Neuron (in vitro differentiated cells): ENCODE measurements around the gene GABRP.

Experiments
- H2AFZ ChIP-seq: one replicate; pipeline ENCODE4 v1.6.1; 2013; ENCODE audit warnings: low read depth, mild to moderate bottlenecking, inconsistent platforms, low read length, moderate library complexity
- H3K27me3 ChIP-seq: one replicate; pipeline ENCODE4 v1.6.1; 2013; ENCODE audit warnings: low read length; ENCODE audit not compliant: insufficient read depth
- H3K36me3 ChIP-seq: one replicate; pipeline ENCODE4 v1.6.1; 2013; ENCODE audit warnings: low read length; ENCODE audit not compliant: insufficient read depth
- H3K4me1 ChIP-seq: one replicate; pipeline ENCODE4 v1.6.1; 2013; ENCODE audit warnings: low read length; ENCODE audit not compliant: insufficient read depth
- H3K4me3 ChIP-seq: 2 replicates; pipeline ENCODE4 v1.5.1; 2013; ENCODE audit warnings: mild to moderate bottlenecking, low read length, moderate library complexity
- H3K9me3 ChIP-seq: one replicate; pipeline ENCODE4 v1.6.1; 2013; ENCODE audit warnings: low read length

The GABRP gene, protein sequence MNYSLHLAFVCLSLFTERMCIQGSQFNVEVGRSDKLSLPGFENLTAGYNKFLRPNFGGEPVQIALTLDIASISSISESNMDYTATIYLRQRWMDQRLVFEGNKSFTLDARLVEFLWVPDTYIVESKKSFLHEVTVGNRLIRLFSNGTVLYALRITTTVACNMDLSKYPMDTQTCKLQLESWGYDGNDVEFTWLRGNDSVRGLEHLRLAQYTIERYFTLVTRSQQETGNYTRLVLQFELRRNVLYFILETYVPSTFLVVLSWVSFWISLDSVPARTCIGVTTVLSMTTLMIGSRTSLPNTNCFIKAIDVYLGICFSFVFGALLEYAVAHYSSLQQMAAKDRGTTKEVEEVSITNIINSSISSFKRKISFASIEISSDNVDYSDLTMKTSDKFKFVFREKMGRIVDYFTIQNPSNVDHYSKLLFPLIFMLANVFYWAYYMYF

GRCh38 chr5:170783498-170784247, at the start of gene GABRP:
Gene GABRP (plus strand): TSS chr5:170783725. CDS start chr5:170788616, 4,891 bp downstream.
- Histone ChIP-seq H3K36me3 (no peaks in the 10 kb centered on the region), H2AFZ (no peak within 1 kb of the TSS), H3K27me3 (no peaks in the 10 kb centered on the region), H3K9me3 (no peaks in the 10 kb centered on the region), H3K4me1 (peaks cover 6% of the 10 kb centered on the region), H3K4me3 (no peak within 1 kb of the TSS)

GRCh38 chr5:170736966-170737365, 46.6 kb upstream of the GABRP start:
- Histone ChIP-seq H3K27me3 (no peaks in the 10 kb centered on the region), H3K4me1 (no peaks in the 10 kb centered on the region), H3K36me3 (no peaks in the 10 kb centered on the region), H2AFZ (no peak overlapping the region), H3K9me3 (no peaks in the 10 kb centered on the region), H3K4me3 (no peak overlapping the region)

GRCh38 chr5:170737591-170737990, 45.9 kb upstream of the GABRP start:
- Histone ChIP-seq H3K36me3 (no peaks in the 10 kb centered on the region), H3K4me1 (no peaks in the 10 kb centered on the region), H3K27me3 (no peaks in the 10 kb centered on the region), H3K4me3 (no peak overlapping the region), H2AFZ (no peak overlapping the region), H3K9me3 (no peaks in the 10 kb centered on the region)

DNA sequence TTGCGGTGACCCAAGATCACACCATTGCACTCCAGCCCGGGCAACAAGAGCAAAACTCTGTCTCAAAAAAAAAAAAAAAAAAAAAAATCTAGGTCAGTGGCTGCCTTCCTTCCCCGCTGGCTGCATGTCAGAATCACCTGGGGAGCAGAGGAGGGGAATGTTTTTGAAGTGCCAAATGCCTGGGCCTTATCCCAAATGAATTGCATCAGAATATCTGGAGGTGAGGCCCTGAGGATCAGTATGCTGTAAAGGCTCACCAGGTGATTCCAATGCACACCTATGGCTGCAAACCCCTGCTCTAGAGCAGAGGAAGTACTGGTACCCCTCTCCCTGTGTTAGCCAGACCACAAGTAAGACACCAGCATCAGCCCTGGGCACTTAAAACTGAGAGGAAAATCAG, 44.7 kb upstream of the GABRP start:
- no peaks in the 10 kb centered on the region for H3K4me1 ChIP-seq

DNA sequence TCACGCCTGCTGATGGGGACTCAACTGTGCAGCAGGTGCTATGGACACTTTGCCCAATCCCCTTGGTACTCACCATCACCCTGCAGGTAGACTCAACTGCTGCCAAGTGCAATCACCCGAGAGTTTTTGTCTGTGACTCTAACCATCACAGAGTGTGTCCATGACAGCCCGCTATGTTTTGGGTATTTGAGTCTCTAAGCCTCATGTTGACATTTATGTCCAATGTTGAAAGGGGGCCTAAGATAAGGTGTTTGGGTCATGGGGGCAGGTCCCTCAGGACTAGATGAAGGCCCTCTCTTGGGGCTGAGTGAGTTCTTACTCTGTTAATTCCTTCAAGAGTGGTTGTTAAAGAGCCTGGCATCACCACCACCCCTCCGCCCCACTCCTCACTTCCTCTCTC, 44.1 kb upstream of the GABRP start:
- Histone ChIP-seq H3K27me3 (peaks cover 4% of the 10 kb centered on the region), H3K36me3 (no peaks in the 10 kb centered on the region), H3K4me1 (no peaks in the 10 kb centered on the region), H3K4me3 (no peak overlapping the region), H3K9me3 (no peaks in the 10 kb centered on the region), H2AFZ (no peak overlapping the region)

More for the DNA sequence above, 44.7 kb upstream of the GABRP start:
- Histone ChIP-seq H2AFZ (no peak overlapping the region), H3K36me3 (no peaks in the 10 kb centered on the region), H3K9me3 (no peaks in the 10 kb centered on the region), H3K4me3 (no peak overlapping the region), H3K27me3 (peaks cover 2% of the 10 kb centered on the region)

GRCh38 chr5:170740551-170741205, 42.8 kb upstream of the GABRP start:
- Histone ChIP-seq H3K27me3 (peaks cover 4% of the 10 kb centered on the region), H3K4me3 (no peak overlapping the region), H2AFZ (no peak overlapping the region), H3K9me3 (no peaks in the 10 kb centered on the region), H3K36me3 (no peaks in the 10 kb centered on the region), H3K4me1 (peaks cover 6% of the 10 kb centered on the region)

GRCh38 chr5:170741801-170742200, 41.7 kb upstream of the GABRP start:
- no peaks in the 10 kb centered on the region for H3K9me3 ChIP-seq
- H3K4me1 ChIP-seq = peaks cover 14% of the 10 kb centered on the region
- no peak overlapping the region for H2AFZ ChIP-seq
- H3K4me3 ChIP-seq = no peak overlapping the region
- no peaks in the 10 kb centered on the region for H3K36me3 ChIP-seq
- H3K27me3 ChIP-seq = peaks cover 4% of the 10 kb centered on the region

DNA sequence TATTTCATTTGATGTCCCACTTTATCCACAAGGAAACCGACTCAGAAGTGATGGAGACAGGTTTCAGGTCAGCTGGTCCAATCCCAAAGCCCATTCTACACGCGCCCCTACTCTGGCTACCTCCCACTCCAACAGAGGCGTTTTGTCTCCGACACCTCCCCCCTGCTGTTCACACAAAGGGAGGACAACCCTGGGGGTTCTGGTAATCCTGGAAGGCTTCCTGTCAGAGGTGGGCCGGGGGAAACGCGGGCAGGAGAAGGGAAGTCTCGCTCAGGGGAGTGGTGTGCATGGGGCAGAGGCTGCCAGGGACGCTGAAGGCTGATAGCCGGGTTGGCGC, 39.7 kb upstream of the GABRP start:
- H3K4me1 ChIP-seq = peaks cover 14% of the 10 kb centered on the region
- H3K36me3 ChIP-seq = no peaks in the 10 kb centered on the region
- no peaks in the 10 kb centered on the region for H3K9me3 ChIP-seq
- no peak overlapping the region for H3K4me3 ChIP-seq
- H2AFZ ChIP-seq = no peak overlapping the region
- H3K27me3 ChIP-seq = peaks cover 4% of the 10 kb centered on the region

GRCh38 chr5:170745481-170746071, 37.9 kb upstream of the GABRP start:
- H3K4me1 ChIP-seq = peaks cover 14% of the 10 kb centered on the region
- H3K9me3 ChIP-seq = no peaks in the 10 kb centered on the region
- no peaks in the 10 kb centered on the region for H3K36me3 ChIP-seq
- H3K4me3 ChIP-seq = no peak overlapping the region
- peaks cover 4% of the 10 kb centered on the region for H3K27me3 ChIP-seq
- H2AFZ ChIP-seq = no peak overlapping the region

DNA sequence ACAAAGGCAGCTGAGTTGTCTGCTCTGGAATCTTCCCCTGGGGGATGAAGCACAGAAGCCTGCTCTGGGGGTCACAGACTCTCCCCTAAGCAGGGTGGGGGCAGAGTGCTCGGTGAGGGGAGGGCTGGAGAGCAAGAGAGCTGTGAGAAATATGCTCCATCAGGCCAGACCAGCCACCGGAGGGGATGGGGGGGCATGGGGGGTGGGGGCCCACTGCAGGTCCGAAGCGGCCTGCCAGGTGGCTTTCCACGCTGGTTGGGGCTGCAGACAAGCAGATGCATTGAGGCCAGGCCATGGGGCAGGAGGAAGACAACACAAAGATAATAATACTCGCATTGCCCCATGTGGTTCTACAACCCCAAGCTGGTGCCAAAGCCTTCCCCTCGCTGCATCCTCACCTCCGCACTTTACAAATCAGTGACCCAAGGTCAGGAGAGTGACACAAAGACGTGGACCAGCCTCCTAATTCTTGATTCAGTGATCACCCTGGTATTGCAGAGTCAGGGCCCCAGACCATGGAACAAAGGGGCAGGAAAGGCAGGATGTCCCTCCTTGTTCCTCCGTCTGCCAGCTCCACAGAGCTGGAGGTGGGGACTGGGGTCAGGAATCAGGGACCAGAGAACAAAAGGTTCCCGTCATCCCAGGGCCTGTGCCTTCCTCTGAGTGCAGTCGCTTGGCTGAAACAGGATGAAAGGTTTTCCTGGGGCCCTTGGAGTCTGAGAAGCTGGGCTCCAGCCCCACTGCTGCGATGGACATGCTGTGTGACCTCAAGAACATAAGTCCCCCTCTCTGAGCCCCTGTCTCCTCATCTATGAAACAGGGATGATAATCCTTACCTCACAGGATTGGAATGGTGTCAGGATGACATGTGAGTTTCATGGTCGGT, 37.2 kb upstream of the GABRP start:
- no peak overlapping the region for H3K4me3 ChIP-seq
- H3K36me3 ChIP-seq = no peaks in the 10 kb centered on the region
- peaks cover 14% of the 10 kb centered on the region for H3K4me1 ChIP-seq
- no peaks in the 10 kb centered on the region for H3K9me3 ChIP-seq
- no peak overlapping the region for H2AFZ ChIP-seq
- peaks cover 6% of the 10 kb centered on the region for H3K27me3 ChIP-seq

- peaks cover 14% of the 10 kb centered on the region for H3K4me1 ChIP-seq
- no peaks in the 10 kb centered on the region for H3K36me3 ChIP-seq
- H3K4me3 ChIP-seq = no peak overlapping the region
- peaks cover 6% of the 10 kb centered on the region for H3K27me3 ChIP-seq
- no peaks in the 10 kb centered on the region for H3K9me3 ChIP-seq
- H2AFZ ChIP-seq = no peak overlapping the region
These were observed 36.6 kb upstream of the GABRP start for GRCh38 chr5:170746961-170747340.

DNA sequence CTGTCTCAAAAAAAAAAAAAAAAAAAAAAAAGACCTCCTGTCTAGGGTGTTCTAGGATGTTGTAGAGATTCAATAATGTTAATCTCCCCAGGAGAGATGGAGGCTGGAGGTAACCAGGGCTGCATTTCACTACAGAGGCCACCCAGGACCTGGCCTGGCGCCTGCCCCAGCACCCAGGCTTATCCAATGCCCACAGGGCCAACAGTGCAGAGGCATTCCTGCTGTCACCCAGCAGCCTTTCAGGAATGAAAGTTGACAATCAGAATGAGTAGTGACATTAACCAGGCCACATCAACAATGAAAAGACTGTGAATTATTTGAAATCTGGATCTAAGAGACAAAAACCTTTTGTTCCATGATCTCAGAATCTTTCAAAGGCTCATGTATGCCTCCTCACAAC, 36.2 kb upstream of the GABRP start:
- Histone ChIP-seq H3K27me3 (peaks cover 6% of the 10 kb centered on the region), H3K4me3 (no peak overlapping the region), H2AFZ (no peak overlapping the region), H3K36me3 (no peaks in the 10 kb centered on the region), H3K9me3 (no peaks in the 10 kb centered on the region), H3K4me1 (peaks cover 14% of the 10 kb centered on the region)
